ENCODE results near the gene NFKBIE. TPM values are rescaled to one million over a fixed set of nuclear protein-coding genes. Genes with fewer than 3 reads are reported as not detected.

Gene NFKBIE
- total and polyA plus RNA-seq, 9 of the 15 experiments (the other 6 are each of a cell fraction or from before 2014, with no cell fraction given): 2.1 to 16.4 (median 11.7) TPM

GRCh38 chr6:44223319-44224028 is 41.9 kb downstream of the NFKBIE start, which contains the start of gene SLC29A1 (continued):
- peak; percentile 45; the same call in 1 of the 2 replicates for TF ChIP-seq POLR2AphosphoS5 (IDR thresholded peaks at IDR 0.05; ENCODE audit: control insufficient read depth, insufficient read depth, low read depth, low read length)
- TF ChIP-seq HDAC3 (IDR thresholded peaks at IDR 0.05; ENCODE audit: borderline replicate concordance, partially characterized antibody): no peak
- TF ChIP-seq ZNF24 (IDR thresholded peaks at IDR 0.05): no peak
- no peak for TF ChIP-seq BRF2 (IDR thresholded peaks at IDR 0.05; ENCODE audit: borderline replicate concordance, insufficient read depth, insufficient read length)
- TF ChIP-seq MEF2D (tag; conservative IDR thresholded peaks at IDR 0.05; ENCODE audit: low read depth): no peak
- peak; percentile 75 for TF ChIP-seq ARID4B (CRISPR knock-in tag; IDR thresholded peaks at IDR 0.05)
- TF ChIP-seq ELF4 (CRISPR knock-in tag; IDR thresholded peaks at IDR 0.05): no peak
- TF ChIP-seq, protein P1, sequence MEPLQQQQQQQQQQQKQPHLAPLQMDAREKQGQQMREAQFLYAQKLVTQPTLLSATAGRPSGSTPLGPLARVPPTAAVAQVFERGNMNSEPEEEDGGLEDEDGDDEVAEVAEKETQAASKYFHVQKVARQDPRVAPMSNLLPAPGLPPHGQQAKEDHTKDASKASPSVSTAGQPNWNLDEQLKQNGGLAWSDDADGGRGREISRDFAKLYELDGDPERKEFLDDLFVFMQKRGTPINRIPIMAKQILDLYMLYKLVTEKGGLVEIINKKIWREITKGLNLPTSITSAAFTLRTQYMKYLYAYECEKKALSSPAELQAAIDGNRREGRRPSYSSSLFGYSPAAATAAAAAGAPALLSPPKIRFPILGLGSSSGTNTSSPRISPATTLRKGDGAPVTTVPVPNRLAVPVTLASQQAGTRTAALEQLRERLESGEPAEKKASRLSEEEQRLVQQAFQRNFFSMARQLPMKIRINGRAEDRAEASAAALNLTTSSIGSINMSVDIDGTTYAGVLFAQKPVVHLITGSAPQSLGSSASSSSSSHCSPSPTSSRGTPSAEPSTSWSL (CRISPR knock-in tag; IDR thresholded peaks at IDR 0.05; ENCODE audit: borderline replicate concordance): no peak
- peak; percentile 70 for TF ChIP-seq POLR2A (conservative IDR thresholded peaks at IDR 0.05)
- no peak for TF ChIP-seq ZNF551 (CRISPR knock-in tag; IDR thresholded peaks at IDR 0.05)
- TF ChIP-seq RERE (CRISPR knock-in tag; IDR thresholded peaks at IDR 0.05; ENCODE audit: borderline replicate concordance): no peak
- no peak for TF ChIP-seq RFX5 (IDR thresholded peaks at IDR 0.05; ENCODE audit: low read depth, low read length)
- TF ChIP-seq MYC (IDR thresholded peaks at IDR 0.05; ENCODE audit: low read depth, low read length): peak; percentile 93
- TF ChIP-seq MYC (CRISPR knock-in tag; IDR thresholded peaks at IDR 0.05; ENCODE audit: borderline replicate concordance, low read depth): no peak
- TF ChIP-seq RBM14 (IDR thresholded peaks at IDR 0.05; ENCODE audit: borderline replicate concordance, insufficient read depth, low read depth, low read length): no peak
